Skeletal muscle satellite cell (primary cell): ENCODE data around the gene KIN.
"Not testable (repeated sequence)": the region's sequence is repeated elsewhere in the genome, so short reads cannot be mapped to it uniquely, and the experiment has no call there.

Source experiments
- H3K27me3 ChIP-seq: 2 replicates; pipeline ENCODE4 v1.7.0; 2013; ENCODE audit warnings: low read length; ENCODE audit not compliant: control insufficient read depth, insufficient read depth
- H3K36me3 ChIP-seq: 2 replicates; pipeline ENCODE4 v1.7.0; 2013; ENCODE audit warnings: mild to moderate bottlenecking, control low read depth, low read length; ENCODE audit not compliant: insufficient read depth
- H3K4me1 ChIP-seq: 2 replicates; pipeline ENCODE4 v1.7.0; 2013; ENCODE audit warnings: low read length; ENCODE audit not compliant: control insufficient read depth, insufficient read depth
- H3K4me2 ChIP-seq: 2 replicates; pipeline ENCODE4 v1.7.0; 2013; ENCODE audit warnings: mild to moderate bottlenecking, low read length
- H3K4me3 ChIP-seq: 2 replicates; pipeline ENCODE4 v1.7.0; 2013; ENCODE audit warnings: low read length
- H3K9ac ChIP-seq: 2 replicates; pipeline ENCODE4 v1.7.0; 2013; ENCODE audit warnings: mild to moderate bottlenecking, low read depth, low read length, moderate library complexity
- H3K9me3 ChIP-seq: replicated peaks from 2 replicates; pipeline ENCODE4 v1.7.0; 2013; ENCODE audit warnings: mild to moderate bottlenecking, control low read depth, low read length

The KIN gene

GRCh38 chr10:7763929-7764328 lies 23.9 kb downstream of the KIN start:
- H3K27me3 ChIP-seq: no peaks in the 10 kb centered on the region
- no peak overlapping the region for H3K4me3 ChIP-seq
- H3K36me3 ChIP-seq: peaks cover 60% of the 10 kb centered on the region
- no peak overlapping the region for H3K4me2 ChIP-seq
- no peak overlapping the region for H3K9ac ChIP-seq
- H3K9me3 ChIP-seq: no peaks in the 10 kb centered on the region
- H3K4me1 ChIP-seq: peaks cover 14% of the 10 kb centered on the region

- H3K4me3 ChIP-seq: no peak overlapping the region
- H3K27me3 ChIP-seq: no peaks in the 10 kb centered on the region
- H3K4me1 ChIP-seq: no peaks in the 10 kb centered on the region
- no peaks in the 10 kb centered on the region for H3K9me3 ChIP-seq
- H3K9ac ChIP-seq: no peak overlapping the region
- H3K4me2 ChIP-seq: no peak overlapping the region
- peaks cover 67% of the 10 kb centered on the region for H3K36me3 ChIP-seq
Observed at GRCh38 chr10:7756360-7756992, 31.3 kb downstream of the KIN start.

- peaks cover 72% of the 10 kb centered on the region for H3K36me3 ChIP-seq
- no peaks in the 10 kb centered on the region for H3K4me1 ChIP-seq
- H3K27me3 ChIP-seq: no peaks in the 10 kb centered on the region
- H3K9me3 ChIP-seq: no peaks in the 10 kb centered on the region
- H3K4me2 ChIP-seq: no peak overlapping the region
- H3K4me3 ChIP-seq: no peak overlapping the region
- H3K9ac ChIP-seq: no peak overlapping the region
Observed at GRCh38 chr10:7755103-7755502, 32.7 kb downstream of the KIN start.

DNA sequence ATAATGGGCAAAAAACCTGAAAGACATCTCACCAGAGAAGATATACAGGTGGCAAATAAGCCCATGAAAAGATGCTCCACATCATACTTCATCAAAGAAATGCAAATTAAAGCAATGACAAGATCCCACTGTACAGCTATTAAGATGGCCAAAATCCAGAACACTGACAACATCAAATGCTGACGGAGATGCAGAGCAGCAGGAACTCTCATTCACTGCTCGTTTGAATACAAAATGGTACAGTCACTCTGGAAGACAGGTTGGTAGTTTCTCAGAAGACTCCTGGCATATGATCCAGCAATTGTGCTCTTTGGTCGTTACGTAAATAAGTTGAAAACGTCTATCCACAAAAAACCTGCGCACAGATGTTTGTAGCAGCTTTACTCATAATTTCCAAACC lies 35.5 kb downstream of the KIN start:
- Histone ChIP-seq H3K4me3 (no peak overlapping the region), H3K36me3 (peaks cover 59% of the 10 kb centered on the region), H3K4me1 (no peaks in the 10 kb centered on the region), H3K4me2 (no peak overlapping the region), H3K9me3 (no peaks in the 10 kb centered on the region), H3K27me3 (no peaks in the 10 kb centered on the region), H3K9ac (no peak overlapping the region)

GRCh38 chr10:7750222-7750621 lies 37.6 kb downstream of the KIN start:
- peaks cover 40% of the 10 kb centered on the region for H3K36me3 ChIP-seq
- no peaks in the 10 kb centered on the region for H3K27me3 ChIP-seq
- no peak overlapping the region for H3K9ac ChIP-seq
- H3K4me1 ChIP-seq: no peaks in the 10 kb centered on the region
- no peak overlapping the region for H3K4me2 ChIP-seq
- H3K4me3 ChIP-seq: no peak overlapping the region
- H3K9me3 ChIP-seq: no peaks in the 10 kb centered on the region

- H3K27me3 ChIP-seq, H3K4me3 ChIP-seq, H3K4me2 ChIP-seq, H3K9ac ChIP-seq, H3K9me3 ChIP-seq, H3K4me1 ChIP-seq: not testable (repeated sequence)
- peaks cover 31% of the 10 kb centered on the region for H3K36me3 ChIP-seq
Observed at GRCh38 chr10:7748637-7749036, 39.2 kb downstream of the KIN start.

DNA sequence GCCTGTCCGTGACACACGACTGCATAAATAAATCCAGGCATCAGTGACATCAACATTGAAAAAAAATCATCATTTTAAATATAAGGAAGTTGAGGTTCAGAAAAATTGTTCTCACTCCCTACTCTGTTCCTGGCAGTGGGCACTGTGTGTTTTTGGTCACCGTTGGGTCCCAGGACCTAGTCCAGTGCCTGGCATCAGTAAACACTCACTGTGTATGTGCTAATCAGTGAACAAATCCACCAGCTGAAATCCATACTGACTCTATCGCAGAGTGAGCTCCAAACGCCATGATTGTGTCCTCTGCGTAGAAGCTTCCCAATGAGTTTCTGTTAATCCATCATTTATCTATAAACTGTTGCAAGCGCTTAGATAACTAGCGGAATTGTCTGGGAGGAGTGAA lies 43.5 kb downstream of the KIN start:
- no peak overlapping the region for H3K4me2 ChIP-seq
- no peaks in the 10 kb centered on the region for H3K4me1 ChIP-seq
- no peaks in the 10 kb centered on the region for H3K27me3 ChIP-seq
- H3K4me3 ChIP-seq: no peak overlapping the region
- H3K9ac ChIP-seq: no peak overlapping the region
- no peaks in the 10 kb centered on the region for H3K9me3 ChIP-seq
- no peaks in the 10 kb centered on the region for H3K36me3 ChIP-seq

- Histone ChIP-seq H3K4me1 (no peaks in the 10 kb centered on the region), H3K9me3 (no peaks in the 10 kb centered on the region), H3K4me3 (no peak overlapping the region), H3K4me2 (no peak overlapping the region), H3K27me3 (no peaks in the 10 kb centered on the region), H3K36me3 (no peaks in the 10 kb centered on the region), H3K9ac (no peak overlapping the region)
Observed at GRCh38 chr10:7738536-7739407, 49.0 kb downstream of the KIN start.

DNA sequence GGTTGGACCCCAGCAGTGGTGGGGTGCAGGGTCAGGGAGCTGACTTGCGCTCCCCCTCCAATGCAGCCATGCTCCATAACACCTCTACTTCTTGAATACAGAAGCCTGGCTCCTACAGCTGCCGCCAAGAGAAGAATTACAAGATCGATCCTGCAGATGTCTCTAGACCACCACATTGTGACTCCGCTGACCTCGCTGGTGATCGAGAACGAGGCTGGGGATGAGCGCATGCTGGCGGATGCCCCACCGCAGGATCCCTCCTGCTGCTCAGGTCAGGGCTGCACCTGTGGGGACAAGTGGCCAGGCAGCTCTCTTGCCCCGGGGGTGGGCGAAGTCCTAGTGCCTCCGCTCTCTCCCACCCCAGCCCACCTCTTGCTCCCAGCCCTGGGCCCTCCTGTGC lies 53.0 kb downstream of the KIN start:
- Histone ChIP-seq H3K27me3 (no peaks in the 10 kb centered on the region), H3K4me1 (no peaks in the 10 kb centered on the region), H3K9me3 (no peaks in the 10 kb centered on the region), H3K9ac (no peak overlapping the region), H3K36me3 (no peaks in the 10 kb centered on the region), H3K4me3 (no peak overlapping the region), H3K4me2 (no peak overlapping the region)

DNA sequence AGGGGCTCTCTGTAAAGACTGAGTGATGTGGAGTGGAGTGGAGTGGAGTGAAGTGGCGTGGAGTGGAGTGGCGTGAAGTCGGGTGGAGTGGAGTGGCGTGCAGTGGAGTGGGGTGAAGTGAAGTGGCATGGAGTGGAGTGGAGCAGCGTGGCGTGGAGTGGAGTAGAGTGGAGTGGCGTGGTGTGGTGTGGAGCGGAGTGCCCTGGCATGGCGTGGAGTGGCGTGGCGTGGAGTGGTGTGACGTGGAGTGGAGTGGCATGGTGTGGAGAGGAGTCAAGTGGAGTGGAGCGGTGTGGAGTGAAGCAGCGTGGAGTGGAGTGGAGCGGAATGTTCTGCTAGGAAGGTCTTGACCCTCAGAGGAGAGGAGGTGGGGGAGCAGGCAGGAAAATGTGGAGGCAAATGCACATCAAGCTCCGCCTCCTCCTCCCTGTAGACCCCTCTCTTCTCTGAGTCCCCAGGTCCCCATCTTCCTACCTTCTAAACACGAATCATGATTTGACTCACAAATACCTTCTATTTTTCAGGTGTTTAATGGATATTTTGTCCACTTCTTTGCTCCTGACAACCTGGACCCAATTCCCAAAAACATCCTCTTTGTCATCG lies 64.8 kb downstream of the KIN start:
- peaks cover 4% of the 10 kb centered on the region for H3K27me3 ChIP-seq
- no peaks in the 10 kb centered on the region for H3K4me1 ChIP-seq
- H3K4me3 ChIP-seq: no peak overlapping the region
- H3K36me3 ChIP-seq: no peaks in the 10 kb centered on the region
- H3K4me2 ChIP-seq: no peak overlapping the region
- H3K9me3 ChIP-seq: no peaks in the 10 kb centered on the region
- H3K9ac ChIP-seq: no peak overlapping the region

GRCh38 chr10:7720478-7720877 lies 67.3 kb downstream of the KIN start:
- H3K4me1 ChIP-seq: no peaks in the 10 kb centered on the region
- no peaks in the 10 kb centered on the region for H3K9me3 ChIP-seq
- H3K27me3 ChIP-seq: no peaks in the 10 kb centered on the region
- no peak overlapping the region for H3K4me3 ChIP-seq
- no peak overlapping the region for H3K4me2 ChIP-seq
- no peak overlapping the region for H3K9ac ChIP-seq
- H3K36me3 ChIP-seq: no peaks in the 10 kb centered on the region
